Adrenal gland (tissue), 12 donors: Measurements from ENCODE around the gene GADD45B. TPM values are rescaled to one million over a fixed set of nuclear protein-coding genes. Genes with fewer than 3 reads are reported as not detected.
A peak's percentile ranks its signal among the peaks of the same experiment; 100 is the strongest.
"Not testable (repeated sequence)": the region's sequence is repeated elsewhere in the genome, so short reads cannot be mapped to it uniquely, and the experiment has no call there.

Experiments
- DNase-seq, 7 donors: peaks; one replicate each; pipeline ENCODE4 v3.0.0-alpha.2; 2019 to 2020
- H3K27ac ChIP-seq, 5 donors: fragments of 200-600 bp; sonication (generic) in 4 of 5; 1 replicate in 3 of 5; 2 replicates in 2 of 5; pipeline versions ENCODE4 v1.5.1 to v1.8.0; 2016 to 2020; ENCODE audit warnings: mild to moderate bottlenecking in 1 of 5
- H3K27me3 ChIP-seq: fragments of 200-600 bp; 2 replicates; pipeline ENCODE4 v1.8.0; 2021
- H3K36me3 ChIP-seq, 2 donors: fragments of 200-600 bp; replicated peaks in 1 of 2; 1 replicate in 1 of 2; 2 replicates in 1 of 2; pipeline versions ENCODE4 v1.5.1 to v1.8.0; 2018 to 2022
- H3K4me1 ChIP-seq, 2 donors: fragments of 200-600 bp; replicated peaks in 1 of 2; 1 replicate in 1 of 2; 2 replicates in 1 of 2; pipeline versions ENCODE4 v1.5.1 to v1.8.0; 2018 to 2021
- H3K4me3 ChIP-seq, 4 donors: fragments of 200-600 bp; sonication (generic) in 3 of 4; one replicate each; pipeline ENCODE4 v1.5.1; 2016 to 2018
- H3K9me3 ChIP-seq, 3 donors: fragments of 200-600 bp; sonication (generic) in 1 of 3; replicated peaks in 1 of 3; 1 replicate in 2 of 3; 2 replicates in 1 of 3; pipeline versions ENCODE4 v1.5.1 to v1.8.0; 2016 to 2021
- CTCF ChIP-seq, 6 experiments: fragments of 450-650 bp in 4 of 6; fragments of 200-600 bp in 2 of 6; sonication (generic) in 1 of 6; IDR thresholded peaks; 1 replicate in 5 of 6; 2 replicates in 1 of 6; pipeline versions ENCODE4 v1.5.1 to v1.8.0; 2016 to 2021; ENCODE audit warnings: antibody characterized with exemption in 6 of 6, mild to moderate bottlenecking in 2 of 6, moderate library complexity in 1 of 6
- POLR2A ChIP-seq, 2 donors: fragments of 450-650 bp; IDR thresholded peaks; one replicate each; pipeline ENCODE4 v1.6.1; 2017; ENCODE audit warnings: antibody characterized with exemption in 2 of 2, mild to moderate bottlenecking in 2 of 2, moderate library complexity in 1 of 2
- WGBS, 4 donors: extraction: QIAGEN DNeasy Blood & Tissue Kit in 2 of 4; methylation state at CpG; one replicate each; pipeline versions ENCODE4 v1.1.5 to v1.1.7; 2013 to 2017; 5-methylcytosine and 5-hydroxymethylcytosine counted together
- intact Hi-C, 2 donors: fragments of 100-400 bp; cut with DNase I; formaldehyde crosslinking; loops; one replicate each; pipeline versions ENCODE4 v1.14.1 to v1.15.0; 2022 to 2023
- polyA plus RNA-seq, 3 donors: library from polyadenylated mRNA; stranded (reverse); fragments of 200-250 nt in 2 of 3; fragments of 350-450 nt in 1 of 3; fragmentation: Illumina TruSeq in 1 of 3; extraction: RNeasy Lipid Tissue Mini Kit (QIAGEN cat#74804) in 1 of 3; gene quantifications; one replicate each; pipeline ENCODE4 v1.2.3, GENCODE V29; 2013 to 2014
- total RNA-seq, 9 donors: library from RNA; depleted of rRNA in 4 of 9; stranded (reverse); fragments of >200 nt in 4 of 9; fragments of 120-200 nt in 1 of 9; fragmentation: NEBNext Ultra II Directional in 1 of 9; extraction: Animal tissue kit (Norgen Biotek cat#: 25700) in 1 of 9; gene quantifications; one replicate each; pipeline versions ENCODE4 v1.1.0 to v1.2.4, GENCODE V29; 2013 to 2023
- donor health status: healthy with polysubstance abuse.
- donor health status: Bipolar disorder and iron deficiency.
- donor health status: DM: yes; HTN: yes; CAD: no.
- donor health status: DM: no; HTN: no; CAD: no.
- donor health status: DM: no; HTN: no; CAD: no.
- donor health status: DM: yes; HTN: yes; CAD: no.

The GADD45B gene
- total and polyA plus RNA-seq, 12 donors, result 14.1 to 132 (median 72.4) TPM

- no peak for TF ChIP-seq CTCF (IDR thresholded peaks at IDR 0.05)
- TF ChIP-seq POLR2A (IDR thresholded peaks at IDR 0.05), result no peak
- intact Hi-C loops, result no loop called here
Observed at GRCh38 chr19:2464389-2464788, 11.5 kb upstream of the GADD45B start.

GRCh38 chr19:2468596-2468995 lies 7.3 kb upstream of the GADD45B start:
- WGBS, 4 donors, result 72 to 77% (median 75%) methylated on average over 12 of the region's 12 CpGs

More at GRCh38 chr19:2464389-2464788, 11.5 kb upstream of the GADD45B start:
- Histone ChIP-seq H3K4me1 (peaks cover 11 to 13% of the 10 kb centered on the region in 2 donors), H3K4me3 (no peak overlapping the region), H3K36me3 (no peaks in the 10 kb centered on the region), H3K9me3 (no peaks in the 10 kb centered on the region), H3K27me3 (no peaks in the 10 kb centered on the region), H3K27ac (no peak overlapping the region)
- DNase-seq, result no peak
- WGBS, 4 donors, result 73 to 84% (median 75%) methylated on average over 5 of the region's 5 CpGs

GRCh38 chr19:2469102-2469914 lies 6.6 kb upstream of the GADD45B start:
- no peaks in the 10 kb centered on the region for H3K4me1 ChIP-seq
- intact Hi-C loops, result no loop called here
- no peaks in the 10 kb centered on the region for H3K36me3 ChIP-seq
- TF ChIP-seq CTCF (IDR thresholded peaks at IDR 0.05), result no peak
- TF ChIP-seq POLR2A (IDR thresholded peaks at IDR 0.05), result no peak
- no peaks in the 10 kb centered on the region for H3K9me3 ChIP-seq
- H3K27ac ChIP-seq, result peak overlapping the region in 1 of 5 donors; percentile 42
- DNase-seq, result peak in 4 of 7 donors; percentile 43 to 65 (median 52)
- WGBS, 4 donors, result 27 to 33% (median 28%) methylated on average over 18 to 23 of the region's 23 CpGs
- no peak overlapping the region for H3K4me3 ChIP-seq
- H3K27me3 ChIP-seq, result no peaks in the 10 kb centered on the region

More at GRCh38 chr19:2468596-2468995, 7.3 kb upstream of the GADD45B start:
- Histone ChIP-seq H3K27ac (no peak overlapping the region), H3K9me3 (no peaks in the 10 kb centered on the region), H3K27me3 (no peaks in the 10 kb centered on the region), H3K4me3 (no peak overlapping the region), H3K36me3 (no peaks in the 10 kb centered on the region), H3K4me1 (no peaks in the 10 kb centered on the region)
- intact Hi-C loops, result no loop called here
- no peak for DNase-seq
- TF ChIP-seq POLR2A (IDR thresholded peaks at IDR 0.05) (no peak), CTCF (IDR thresholded peaks at IDR 0.05) (no peak)

GRCh38 chr19:2469915-2470200 lies 6.1 kb upstream of the GADD45B start:
- not testable (repeated sequence) for H3K4me3 ChIP-seq, H3K9me3 ChIP-seq, H3K27ac ChIP-seq, H3K27me3 ChIP-seq, H3K4me1 ChIP-seq, H3K36me3 ChIP-seq, DNase-seq
- intact Hi-C loops, result loop anchor here (5.0 to 10.0 kb wide), 2 partner anchors 142 to 145 kb away; no protein-coding TSS in a partner anchor
- 83 to 88% (median 86%) methylated on average over 8 of the region's 8 CpGs for WGBS, 4 donors
